T follicular helper cell (primary cell): ENCODE results near the gene PPP2R5E.

Source experiments
- DNase-seq: peaks from one replicate; pipeline ENCODE4 v3.0.0-alpha.2; 2020; ENCODE audit warnings: low read depth

PPP2R5E gene

DNA sequence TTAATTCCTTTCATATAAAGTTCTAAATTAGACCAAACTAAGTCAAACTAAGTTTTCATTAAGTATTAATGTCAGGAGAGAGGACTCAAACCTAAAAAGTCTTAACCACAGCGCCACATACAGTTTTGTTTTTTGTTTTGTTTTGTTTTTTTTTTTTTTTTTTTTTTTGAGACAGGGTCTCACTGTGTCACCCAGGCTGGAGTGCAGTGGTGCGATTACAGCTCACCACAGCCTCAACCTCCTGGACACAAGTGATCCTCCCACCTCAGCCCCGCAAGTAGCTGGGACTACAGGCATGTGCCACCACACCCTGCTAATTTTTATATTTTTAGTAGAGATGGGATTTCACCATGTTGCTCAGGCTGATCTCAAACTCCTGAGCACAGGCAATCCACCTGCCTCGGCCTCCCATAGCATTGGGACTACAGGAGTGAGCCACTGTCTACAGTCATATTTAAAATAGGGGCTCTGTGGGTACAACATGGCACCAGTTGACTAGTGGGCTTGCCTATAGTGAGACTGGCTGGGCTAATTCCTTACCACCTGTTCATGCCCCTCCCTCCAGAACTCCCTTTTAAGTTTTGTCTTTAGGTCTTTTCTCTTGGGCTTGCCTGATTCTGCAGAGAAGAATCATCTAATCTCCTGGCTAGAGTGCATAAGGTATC, 110.2 kb downstream of the PPP2R5E start:
- DNase-seq: no peak

DNA sequence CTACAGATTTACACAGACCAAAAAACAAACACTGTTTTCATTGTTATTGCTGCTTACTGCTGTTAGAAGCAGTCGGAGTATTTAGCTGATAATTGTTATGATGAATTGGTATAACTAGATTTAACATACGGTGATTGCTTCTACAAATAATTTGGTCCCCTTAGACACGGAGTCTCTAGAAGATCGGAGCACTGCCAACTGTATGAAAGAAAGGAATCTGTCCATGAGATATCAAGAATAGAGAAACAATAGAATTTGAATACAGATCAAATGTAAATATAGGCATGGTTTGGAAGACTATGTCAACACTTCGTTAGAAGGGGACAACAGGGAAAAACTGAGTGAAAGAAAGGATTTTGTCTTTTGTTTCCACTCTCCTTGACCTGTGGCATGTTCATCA, 110.9 kb downstream of the PPP2R5E start:
- DNase-seq: no peak

DNA sequence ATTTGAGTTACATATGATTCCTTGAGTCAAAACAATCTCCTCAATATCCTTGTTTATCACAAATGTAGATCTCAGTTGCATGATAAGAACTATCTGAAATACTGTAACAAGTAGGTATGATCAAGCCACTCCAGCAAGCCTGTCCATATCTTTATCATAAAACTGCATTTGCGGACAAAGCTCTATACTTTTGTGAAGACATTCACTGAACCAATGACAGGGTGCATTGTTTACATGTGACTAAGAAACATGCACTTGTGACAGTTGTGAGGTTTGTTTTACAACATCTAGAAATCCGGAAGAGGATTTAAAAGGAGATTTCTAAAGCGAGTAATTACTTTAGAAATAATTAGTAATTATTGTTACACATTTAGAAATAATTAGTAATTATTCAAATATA, 111.7 kb downstream of the PPP2R5E start:
- DNase-seq: no peak

DNA sequence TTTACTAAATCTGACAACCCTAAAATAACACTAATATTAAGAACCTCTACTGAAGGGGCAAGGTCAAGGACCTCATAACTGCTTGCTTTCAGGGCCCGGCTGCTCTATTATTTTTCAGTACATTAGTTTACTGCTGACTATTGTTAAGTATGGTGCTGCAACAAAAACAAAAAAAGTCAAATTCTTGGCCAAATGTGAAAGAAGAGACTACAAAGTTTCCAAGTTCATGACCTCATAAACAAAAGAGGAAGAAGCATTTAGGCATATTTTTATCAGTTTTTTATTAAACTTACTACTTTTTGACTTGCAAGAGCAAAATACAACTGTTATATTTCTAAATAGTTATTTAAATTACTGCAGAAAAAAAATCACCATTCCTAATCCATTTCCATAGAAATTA, 114.7 kb downstream of the PPP2R5E start:
- DNase-seq: no peak

DNA sequence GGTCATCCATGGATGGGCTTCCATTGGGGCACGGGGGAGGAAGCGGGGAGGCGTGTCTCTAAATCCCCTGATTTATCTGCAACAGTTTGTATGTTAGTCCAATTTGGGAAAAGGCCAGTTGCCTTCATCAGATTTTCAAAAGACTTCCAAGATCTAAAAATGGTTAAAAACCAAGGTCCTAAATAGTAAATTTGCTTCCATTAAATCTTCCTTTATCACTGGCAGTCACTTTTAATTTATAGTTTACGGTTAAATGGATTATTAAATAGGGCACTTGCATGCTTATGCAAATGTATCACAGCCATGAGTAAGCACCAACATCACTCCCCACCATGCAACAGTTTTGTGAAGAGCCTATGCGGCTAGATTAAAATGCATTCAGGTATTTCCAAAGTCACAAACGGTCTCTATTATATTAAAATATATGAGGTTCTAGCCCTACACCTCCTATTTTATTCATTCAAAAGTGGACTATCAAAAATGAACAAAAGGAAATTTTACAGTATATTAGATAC, 116.3 kb downstream of the PPP2R5E start:
- DNase-seq: no peak

DNA sequence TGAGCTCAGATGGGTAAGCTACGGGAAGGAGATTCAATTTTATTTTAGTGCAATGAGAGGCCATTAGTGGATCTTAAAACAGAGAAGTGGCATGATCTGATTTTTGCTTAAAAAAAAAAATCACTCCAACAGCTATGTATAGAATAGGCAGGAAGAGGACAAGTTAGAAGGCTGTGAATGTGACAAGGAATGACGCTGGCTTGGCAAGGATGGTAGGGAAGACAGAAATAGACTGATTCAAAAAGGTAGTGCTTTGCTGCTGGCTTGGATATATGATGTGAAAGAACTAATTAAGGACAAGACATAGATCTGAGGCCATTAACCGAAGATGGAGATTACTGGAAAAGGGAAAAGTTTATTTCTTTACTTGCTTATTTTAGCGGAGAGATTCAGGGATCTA, 119.3 kb downstream of the PPP2R5E start:
- DNase-seq: no peak

DNA sequence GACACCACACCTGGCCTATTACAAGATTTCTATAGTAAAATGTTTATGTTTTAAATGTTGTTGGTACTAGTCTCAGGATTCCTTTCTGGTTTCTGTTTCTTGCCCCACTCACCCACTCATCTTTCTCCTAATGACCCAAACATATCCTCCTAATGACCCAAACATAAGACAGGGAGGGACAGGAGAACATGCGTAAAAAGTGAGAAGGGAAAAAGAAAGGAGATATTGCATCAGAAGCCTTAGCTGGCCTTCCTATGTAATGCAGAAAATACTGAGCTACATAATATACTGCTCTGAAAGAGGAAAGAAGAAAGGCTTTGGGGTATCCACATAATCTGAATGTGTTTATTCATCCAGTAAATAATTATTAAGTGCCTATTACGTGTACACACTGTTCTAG, 119.8 kb downstream of the PPP2R5E start:
- DNase-seq: no peak

DNA sequence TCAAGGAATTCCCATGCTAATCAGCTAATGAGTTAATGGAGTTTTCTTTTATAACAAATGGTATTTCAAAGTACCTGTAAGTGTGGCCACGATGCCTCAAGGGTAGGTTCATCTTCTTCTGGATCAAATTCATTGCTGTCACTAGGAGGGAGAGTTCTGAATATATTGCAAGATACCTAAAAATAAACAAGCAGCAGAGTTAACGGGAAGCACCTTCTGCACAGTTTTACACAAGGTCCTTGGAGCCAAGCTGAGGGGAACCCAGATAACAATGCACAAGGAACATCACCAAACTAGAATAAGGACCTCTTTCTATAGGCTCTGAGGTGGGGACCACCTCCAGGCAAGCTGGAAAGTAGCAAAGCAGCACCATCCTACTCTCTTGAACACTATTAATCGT, 121.3 kb downstream of the PPP2R5E start:
- DNase-seq: no peak

DNA sequence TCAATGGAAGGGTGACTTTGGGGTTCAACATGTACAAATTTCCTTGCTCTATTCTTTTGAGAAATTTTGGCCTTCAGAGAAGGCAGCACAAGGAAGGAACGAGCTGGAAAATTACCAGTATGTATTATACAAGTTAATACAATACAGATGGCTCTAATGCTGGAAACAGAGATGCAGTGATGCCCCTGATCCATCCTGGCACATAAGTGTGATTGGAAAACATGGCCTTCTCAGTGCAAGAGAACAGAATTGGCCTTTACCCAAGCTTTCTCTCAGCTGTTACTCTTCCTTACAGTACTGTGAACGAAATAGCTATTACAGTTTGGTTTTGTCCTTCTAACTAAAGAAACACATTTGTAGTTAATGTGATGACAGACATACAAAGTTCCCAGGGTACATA, 122.0 kb downstream of the PPP2R5E start:
- DNase-seq: no peak

DNA sequence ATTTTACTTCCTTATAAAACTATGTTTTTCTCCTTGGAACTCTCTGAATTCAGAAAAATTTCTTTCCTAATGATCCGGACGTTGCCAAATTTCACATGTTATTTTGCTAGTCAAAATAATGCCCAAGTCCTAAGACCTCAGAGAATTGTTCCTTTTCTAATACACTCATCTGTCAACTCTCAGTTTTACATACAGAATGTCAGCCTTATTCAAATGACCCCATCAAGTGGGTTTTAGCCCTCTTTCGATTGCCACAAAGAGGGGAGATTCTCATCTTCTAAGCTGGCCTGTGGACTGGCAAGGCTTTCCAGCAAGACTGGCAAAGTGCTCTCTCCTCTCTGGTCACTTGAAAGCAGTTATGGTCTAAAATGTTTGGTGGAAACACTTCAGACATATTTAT, 125.2 kb downstream of the PPP2R5E start:
- DNase-seq: no peak

DNA sequence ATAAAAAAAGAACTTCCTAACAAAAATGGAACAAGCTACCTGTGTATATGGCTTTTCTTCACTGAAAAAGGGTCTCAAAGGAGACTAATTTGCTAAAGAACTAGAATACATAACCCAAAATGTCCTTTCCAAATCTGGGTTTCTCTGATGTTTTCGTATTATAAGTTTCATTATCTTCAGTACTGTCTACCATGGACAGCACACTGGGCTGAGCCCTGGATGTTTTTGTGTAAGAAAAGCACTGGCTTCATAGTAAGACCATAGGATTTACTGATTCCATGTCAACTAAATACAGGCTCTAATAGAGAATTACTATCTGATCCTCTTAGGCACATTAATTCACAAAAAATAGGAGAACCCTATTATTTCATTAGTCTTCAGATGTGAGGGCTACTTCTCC, 130.2 kb downstream of the PPP2R5E start:
- no peak for DNase-seq

DNA sequence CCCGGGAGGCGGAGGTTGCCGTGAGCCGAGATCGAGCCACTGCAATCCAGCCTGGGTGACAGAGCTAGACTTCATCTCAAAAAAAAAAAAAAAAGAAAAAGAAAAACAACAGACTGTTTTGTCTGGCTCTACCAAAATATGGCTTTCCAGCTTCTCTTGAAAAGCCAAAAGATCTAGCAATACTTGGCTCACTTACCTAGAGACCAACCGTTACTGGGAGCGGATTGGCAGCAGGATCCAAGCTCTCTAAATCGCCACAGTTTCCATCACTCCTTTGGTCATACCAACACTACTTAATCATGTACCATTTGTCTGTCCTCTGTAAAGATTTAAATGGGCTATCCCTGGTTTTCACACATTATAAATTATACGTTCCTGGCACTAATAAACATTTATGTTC, 136.8 kb downstream of the PPP2R5E start:
- DNase-seq: no peak

DNA sequence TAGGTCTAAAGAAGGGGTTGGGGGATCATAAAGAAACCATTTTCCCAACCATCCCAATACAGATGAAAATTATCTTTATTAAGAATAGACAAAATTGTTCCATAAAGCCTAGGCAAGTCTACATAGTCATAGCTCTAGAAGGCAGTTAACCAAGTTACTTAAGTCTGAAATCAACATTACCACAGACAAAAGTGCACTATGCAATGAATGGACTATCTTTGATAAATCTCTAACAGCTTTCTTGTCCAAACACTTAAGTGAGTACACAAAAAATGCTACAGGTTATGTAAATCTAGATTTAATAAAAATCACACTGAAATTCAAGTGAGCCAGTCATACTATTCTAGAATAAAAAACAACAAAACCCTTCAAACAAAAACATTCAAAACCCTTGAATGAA, 137.5 kb downstream of the PPP2R5E start:
- no peak for DNase-seq

DNA sequence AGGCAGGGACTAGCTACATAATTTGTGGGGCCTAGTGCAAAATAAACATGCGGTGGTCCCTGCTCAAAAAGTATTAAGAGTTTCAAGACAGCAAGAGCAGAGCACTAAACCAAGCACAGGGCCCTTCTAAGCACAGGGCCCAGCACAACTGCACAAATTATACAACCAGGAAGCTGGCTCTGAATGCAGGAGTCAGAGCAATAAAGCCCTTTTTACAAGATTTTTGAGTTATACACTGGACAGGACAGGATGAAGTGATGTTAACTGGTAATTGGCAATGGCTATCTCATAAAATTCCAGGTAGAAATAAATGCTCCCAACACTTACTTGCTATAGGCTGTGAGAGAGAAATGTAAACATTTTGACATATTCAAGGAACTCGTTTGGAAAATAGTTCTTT, 138.3 kb downstream of the PPP2R5E start:
- DNase-seq: no peak

DNA sequence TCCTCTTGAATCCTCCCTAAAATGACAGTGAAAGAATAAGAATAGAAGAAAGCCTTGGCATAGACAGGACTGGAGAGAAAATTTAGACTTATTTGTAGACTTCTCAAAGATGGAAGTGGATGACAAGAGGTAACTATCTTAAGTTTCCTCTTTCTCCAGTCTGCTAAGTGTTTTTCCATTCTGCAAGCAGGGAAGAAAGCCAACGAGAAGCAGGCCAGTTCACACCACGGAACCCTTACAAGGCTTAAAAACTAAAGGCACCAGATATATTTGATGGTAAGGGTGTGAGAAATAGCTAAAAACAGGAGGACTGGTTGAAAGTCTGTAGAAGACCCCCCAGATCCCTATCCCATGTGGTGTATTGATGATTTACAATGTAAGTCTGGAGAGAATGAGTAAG, 141.5 kb downstream of the PPP2R5E start:
- DNase-seq: no peak

DNA sequence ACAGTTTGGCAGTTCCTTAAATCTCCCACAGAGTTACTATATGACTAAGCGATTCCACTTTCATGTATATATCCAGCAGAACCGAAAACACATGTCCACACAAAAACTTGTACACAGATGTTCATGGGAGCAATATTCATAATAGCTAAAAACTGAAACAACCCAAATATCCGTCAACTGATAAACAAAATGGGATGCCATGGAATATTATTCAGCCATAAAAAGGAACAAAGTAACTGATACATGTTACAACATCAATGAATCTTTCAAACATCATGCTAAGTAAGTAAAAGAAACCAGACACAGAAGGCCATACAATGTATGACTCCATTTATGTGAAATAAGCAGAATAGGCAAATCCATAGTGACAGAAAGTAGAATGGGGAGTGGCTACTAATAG, 144.2 kb downstream of the PPP2R5E start:
- DNase-seq: no peak

DNA sequence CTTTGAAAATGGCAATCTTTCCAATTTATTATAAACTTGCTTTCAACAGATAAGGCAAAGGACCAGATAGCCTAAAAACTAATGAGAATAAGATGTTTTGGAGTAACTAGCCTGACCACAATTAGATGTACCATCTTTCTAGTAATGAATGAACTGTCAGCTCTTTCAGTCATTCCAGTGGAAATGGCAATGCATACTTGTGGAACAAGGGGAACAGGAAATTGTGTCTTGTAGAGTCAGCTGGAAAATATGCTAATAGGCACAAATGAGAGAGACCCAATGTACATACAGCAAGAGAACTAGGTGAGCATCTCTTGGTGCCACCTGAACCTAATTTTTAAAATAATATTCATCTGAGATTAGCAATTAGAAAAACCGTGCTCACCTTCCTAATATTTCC, 148.3 kb downstream of the PPP2R5E start:
- no peak for DNase-seq

DNA sequence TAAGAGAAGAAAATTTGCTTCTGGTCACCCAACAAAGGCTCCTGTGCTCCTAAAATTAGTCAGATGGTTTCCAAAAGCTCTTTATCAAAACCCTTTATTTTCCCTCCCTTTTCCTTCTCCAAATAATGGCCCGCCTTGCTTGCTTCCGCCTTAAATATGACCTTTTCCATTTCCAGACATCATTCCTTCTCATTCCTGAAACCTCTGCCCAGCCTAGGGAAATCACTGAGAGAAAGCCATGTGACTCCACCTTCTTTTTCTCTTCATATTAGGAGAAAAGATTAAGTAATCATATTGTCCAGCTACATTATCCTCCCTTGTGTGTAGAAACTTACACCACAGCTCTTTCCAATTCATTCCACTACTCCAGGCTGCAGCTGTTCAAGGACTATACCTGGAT, 148.7 kb downstream of the PPP2R5E start:
- DNase-seq: no peak

DNA sequence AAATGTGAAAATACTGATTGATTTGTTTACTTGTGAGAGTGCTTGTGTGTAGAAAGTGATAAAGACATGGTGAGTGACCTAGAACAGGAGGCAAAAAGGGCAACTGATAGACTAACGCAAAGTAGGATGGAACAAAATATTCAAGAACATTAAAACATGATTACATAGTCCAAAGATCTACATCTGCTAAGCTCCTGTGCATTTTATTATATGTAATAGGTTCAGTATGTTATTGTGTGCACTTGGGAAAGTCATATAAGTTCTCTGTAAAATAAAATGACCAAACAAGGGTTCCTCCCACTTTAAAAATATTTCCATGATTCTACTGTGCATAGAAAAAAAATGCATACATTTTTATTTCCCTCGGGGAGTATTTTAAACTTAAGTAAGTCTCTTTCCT, 150.2 kb downstream of the PPP2R5E start:
- DNase-seq: no peak

DNA sequence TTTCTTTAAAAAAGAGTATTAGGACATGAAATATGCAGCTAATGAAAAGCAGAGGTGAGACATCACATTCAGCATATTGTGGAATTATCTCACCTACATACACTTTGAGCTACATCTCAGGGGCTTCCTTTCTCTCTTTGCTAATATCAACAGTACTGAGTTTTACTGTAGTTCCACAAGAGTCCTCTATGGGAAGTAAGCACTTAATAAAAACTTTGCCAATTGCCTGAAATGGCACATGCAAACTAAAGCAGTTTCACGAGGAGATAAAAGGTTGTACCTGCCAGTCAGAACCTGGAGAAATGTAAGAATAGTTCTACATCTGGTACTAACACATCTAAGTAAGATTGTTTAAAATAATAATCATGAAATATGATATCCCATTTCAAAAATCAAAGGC, 150.9 kb downstream of the PPP2R5E start:
- no peak for DNase-seq

DNA sequence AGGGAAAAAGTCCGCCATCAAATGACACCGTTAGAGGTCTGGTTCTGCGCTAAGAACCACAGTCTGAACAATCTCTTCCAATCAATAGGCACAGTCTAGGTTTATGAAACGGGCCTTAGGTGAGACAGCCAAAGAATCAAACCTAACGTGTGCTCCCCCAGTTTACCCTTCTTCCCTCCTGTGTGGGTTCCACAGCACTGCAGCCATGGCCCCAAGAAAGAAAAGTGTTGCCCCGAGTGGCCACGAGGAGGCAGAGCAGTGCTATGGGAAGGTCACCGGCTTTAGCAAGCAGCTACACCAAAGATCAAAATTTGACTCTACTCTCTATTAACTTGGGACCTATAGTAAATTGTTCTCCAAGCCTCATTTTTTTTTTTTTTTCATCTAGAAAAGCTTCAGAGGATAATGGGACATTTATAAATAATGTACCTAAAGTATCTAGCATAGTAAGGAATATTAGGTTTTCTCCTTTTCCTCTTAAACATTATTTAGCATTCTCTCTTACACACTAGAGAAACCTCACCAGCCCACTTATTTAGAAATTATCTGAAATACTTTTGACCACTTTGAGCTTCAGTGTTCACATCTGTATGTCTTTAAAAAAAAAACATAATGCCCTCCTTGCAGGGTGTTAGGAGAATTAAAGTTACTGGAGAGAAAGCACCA, 154.3 kb downstream of the PPP2R5E start:
- DNase-seq: peak; percentile 5

DNA sequence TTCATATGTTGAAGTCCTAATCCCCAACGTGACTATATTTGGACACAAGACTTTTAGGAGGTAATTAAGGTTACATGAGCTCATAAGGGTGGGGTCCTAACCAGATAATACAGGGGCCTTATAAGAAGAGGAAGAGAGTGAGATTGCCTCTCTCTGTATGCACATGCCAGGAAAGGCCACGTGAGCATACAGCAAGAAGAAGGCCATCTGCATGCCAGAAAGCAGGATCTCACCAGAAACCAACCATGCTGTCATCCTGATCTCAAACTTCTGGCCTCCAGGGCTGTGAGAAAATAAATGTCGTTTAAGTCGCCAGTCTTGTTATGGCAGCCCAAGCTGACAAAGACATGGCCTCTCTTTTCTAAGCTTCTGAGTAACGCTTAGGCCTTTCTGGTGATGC, 155.5 kb downstream of the PPP2R5E start:
- DNase-seq: no peak

DNA sequence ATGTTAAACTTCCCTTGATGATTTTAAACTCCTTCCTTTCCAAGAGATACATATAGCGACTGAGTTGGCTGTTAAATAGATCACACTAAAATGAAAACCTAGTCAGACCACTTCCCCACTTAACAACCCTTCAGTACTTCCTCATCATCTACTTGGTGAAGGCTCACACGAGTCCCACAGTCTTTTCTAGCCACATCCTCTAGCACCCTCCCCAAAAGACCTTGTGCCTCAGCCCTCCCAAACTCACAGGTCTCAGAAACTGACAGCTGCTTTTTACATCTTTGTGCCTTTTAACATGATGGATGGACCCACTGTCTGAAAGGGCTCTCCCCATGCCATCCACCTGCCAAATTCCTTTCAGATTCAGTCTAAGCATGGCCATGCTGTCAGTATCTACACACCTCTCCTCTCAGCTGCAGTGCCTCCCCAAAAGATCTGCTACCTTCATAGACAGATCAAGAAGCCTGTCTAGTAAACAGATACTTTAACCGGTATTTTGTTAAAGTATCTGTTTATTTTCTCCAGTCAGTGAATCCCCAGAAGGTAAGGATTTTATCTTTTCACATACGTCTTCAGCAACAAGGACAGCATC, 159.3 kb downstream of the PPP2R5E start:
- no peak for DNase-seq

DNA sequence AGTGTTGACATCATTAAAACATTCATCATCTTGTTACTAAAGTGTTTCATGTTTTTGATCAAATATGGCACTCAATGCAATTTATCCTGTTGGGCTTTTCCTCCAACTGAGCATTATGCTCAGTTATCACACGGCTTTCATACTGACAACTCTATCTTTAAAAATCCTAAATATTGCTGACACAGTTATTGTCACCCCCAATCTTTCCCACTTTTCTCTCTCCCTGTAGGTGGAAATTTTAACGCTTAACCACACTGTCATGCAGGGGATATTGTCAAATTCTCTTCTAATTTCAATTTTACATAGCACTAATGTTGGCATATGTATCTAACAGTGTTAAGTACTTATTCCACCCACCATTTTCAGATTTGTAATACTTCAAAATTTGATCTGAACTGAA, 164.7 kb downstream of the PPP2R5E start:
- DNase-seq: no peak
